GM15510 (cell line): ENCODE results near the gene CDK14.

Experiments
- POLR2A ChIP-seq: IDR thresholded peaks from 3 replicates; pipeline ENCODE4 v1.6.1; 2011; ENCODE audit warnings: borderline replicate concordance; ENCODE audit not compliant: insufficient read length; ENCODE audit errors: extremely low read depth

The CDK14 gene

GRCh38 chr7:90988996-90989765, 393.1 kb downstream of the CDK14 start:
- no peak for TF ChIP-seq POLR2A

GRCh38 chr7:90994121-90994520, 398.0 kb downstream of the CDK14 start:
- no peak for TF ChIP-seq POLR2A

GRCh38 chr7:90994601-90995000, 398.5 kb downstream of the CDK14 start:
- no peak for TF ChIP-seq POLR2A

GRCh38 chr7:90995996-90996395, 399.9 kb downstream of the CDK14 start:
- TF ChIP-seq POLR2A = no peak

GRCh38 chr7:90999989-91000979, 404.2 kb downstream of the CDK14 start:
- TF ChIP-seq POLR2A = no peak

- no peak for TF ChIP-seq POLR2A
These were observed 408.9 kb downstream of the CDK14 start for GRCh38 chr7:91005024-91005423.

GRCh38 chr7:91005841-91006240, 409.7 kb downstream of the CDK14 start:
- TF ChIP-seq POLR2A = no peak

- TF ChIP-seq POLR2A = no peak
These were observed 411.2 kb downstream of the CDK14 start for GRCh38 chr7:91007371-91007770.

- TF ChIP-seq POLR2A = no peak
These were observed 417.0 kb downstream of the CDK14 start for GRCh38 chr7:91013078-91013477.

- TF ChIP-seq POLR2A = no peak
These were observed 423.7 kb downstream of the CDK14 start for GRCh38 chr7:91019686-91020385.

GRCh38 chr7:91020636-91021385, 424.7 kb downstream of the CDK14 start:
- TF ChIP-seq POLR2A = no peak

GRCh38 chr7:91021956-91022355, 425.8 kb downstream of the CDK14 start:
- no peak for TF ChIP-seq POLR2A

- TF ChIP-seq POLR2A = no peak
These were observed 429.8 kb downstream of the CDK14 start for GRCh38 chr7:91025906-91026390.

GRCh38 chr7:91029688-91030087, 433.6 kb downstream of the CDK14 start:
- TF ChIP-seq POLR2A = no peak
